CD4-positive, alpha-beta T cell treated with Interferon alpha-2 for 1 hour (primary cell): ENCODE results near the gene BEST4.
"Not testable (repeated sequence)": the region's sequence is repeated elsewhere in the genome, so short reads cannot be mapped to it uniquely, and the experiment has no call there.

ENCODE experiments used
- DNase-seq, 2 donors: peaks; one replicate each; pipeline ENCODE4 v3.0.0-alpha.2; 2020 to 2022

BEST4 gene

GRCh38 chr1:44788120-44788860 lies at the start of gene BEST4:
TSS of gene BEST4 (minus strand) at chr1:44788170. CDS start at chr1:44787705, 465 bp downstream.
- DNase-seq = no peak

GRCh38 chr1:44835738-44836675 lies 48.0 kb upstream of the BEST4 start:
- DNase-seq = peak; percentile 83 to 87

DNA sequence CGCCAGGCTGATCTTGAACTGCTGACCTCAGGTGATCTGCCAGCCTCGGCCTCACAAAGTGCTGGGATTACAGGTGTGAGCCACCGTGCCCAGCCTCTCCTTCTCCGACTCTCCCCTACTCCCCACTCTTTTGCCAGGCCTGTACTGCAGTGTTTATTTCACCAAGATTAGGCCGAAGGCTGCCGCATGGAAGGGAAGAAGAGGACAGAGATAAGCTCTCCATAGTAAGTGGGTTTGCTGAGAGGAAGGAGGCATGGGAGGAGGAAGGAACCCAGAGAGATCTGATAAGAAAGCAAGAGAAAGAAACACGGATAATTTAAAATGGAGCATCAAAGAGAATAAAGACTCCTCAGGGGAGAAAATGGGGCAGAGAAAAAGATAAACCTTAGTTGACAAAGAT lies 46.4 kb upstream of the BEST4 start:
- no peak for DNase-seq

DNA sequence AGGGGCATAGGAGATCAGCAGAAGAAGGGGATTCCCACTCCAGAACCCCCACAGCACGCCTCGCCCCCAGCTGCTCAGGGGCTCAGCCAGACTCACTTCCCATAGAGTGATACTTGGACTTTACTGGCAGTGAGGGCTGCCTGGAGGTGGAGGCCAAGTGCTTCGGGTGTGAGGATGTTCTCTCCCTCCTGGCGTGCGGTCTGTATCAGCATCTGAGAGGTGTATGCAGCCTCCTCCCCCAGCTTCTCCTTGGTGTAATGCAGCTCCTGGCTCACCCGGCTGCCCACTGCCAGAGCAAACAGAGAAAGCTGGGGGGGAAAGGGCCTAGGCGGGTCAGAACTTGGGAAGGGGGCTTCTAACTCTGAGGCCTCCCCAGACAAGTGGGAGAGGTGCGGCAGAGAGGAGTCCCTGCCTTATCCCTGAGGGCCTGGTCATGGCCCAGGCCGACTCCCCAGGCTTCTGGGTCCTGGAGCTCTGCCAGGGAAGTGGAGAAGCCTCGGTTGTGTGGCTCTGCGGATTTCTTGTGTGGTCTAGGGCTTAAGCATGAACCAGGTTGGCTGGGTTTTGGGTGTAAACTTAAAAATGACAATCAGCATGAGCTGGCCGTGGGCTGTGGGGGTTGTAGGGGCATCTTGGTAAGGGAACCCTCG lies 44.2 kb upstream of the BEST4 start:
- no peak for DNase-seq

GRCh38 chr1:44831516-44831915 lies 43.5 kb upstream of the BEST4 start:
- DNase-seq = no peak

DNA sequence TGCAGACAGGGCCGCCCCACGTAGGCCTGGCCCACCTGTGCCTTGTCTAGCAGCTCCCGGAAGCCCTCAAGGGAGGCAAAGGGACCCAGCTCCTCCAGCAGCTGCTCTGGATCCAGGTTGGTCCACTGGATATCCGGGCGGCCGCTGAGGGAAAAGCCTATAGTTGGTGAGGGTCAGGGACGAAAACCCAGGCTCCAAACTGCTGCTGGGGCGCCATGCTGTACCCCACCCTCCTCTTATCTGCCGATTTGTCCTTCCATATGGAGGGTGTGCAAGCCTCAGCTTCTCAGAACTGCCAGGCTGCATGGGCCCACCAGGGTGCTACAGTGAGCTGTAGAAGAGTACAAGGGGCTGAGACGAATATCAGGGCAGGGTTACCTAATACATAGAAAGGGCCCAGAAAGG lies 42.9 kb upstream of the BEST4 start:
- no peak for DNase-seq

DNA sequence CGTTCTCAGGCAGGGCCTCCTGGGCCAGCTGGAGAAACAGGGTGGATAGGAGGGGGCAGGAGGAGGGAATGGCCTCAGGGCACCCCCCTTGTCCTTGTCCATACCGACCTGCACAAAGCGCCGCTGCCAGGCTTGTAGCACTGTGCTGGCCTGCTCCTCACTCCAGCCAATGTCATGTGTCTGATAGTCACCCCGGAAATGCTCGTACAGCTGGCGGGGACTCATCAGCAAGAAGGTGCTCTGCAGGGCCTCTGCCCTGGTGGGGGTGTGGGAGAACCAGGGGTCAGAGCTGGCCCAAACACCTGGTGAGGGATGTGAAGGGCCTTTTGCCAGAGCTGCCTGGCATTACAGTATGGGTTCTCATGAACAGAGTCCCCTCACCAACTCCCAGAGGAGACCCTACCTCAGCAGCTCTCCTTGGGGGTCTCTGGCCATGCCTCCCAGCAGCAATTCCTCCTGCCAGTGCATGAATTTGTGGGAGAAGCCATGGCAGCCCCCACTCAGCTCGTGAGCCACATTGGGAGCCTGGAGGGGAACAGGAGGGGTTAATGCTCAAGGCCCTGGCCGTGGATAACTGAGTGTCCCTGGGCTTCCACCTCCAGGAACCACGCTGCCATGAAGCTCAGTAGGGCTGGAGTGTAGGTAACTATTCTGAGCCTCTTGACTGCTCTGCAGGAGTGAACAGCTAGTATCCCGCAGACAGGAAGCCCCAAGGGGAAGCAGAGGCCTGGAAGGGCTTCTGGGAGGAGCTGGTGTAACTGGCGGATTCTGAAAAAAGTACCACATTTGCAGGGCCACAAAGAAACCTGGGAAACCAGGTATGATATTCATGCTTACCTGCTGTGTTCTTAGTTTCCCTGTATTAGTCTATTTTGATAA lies 41.8 kb upstream of the BEST4 start:
- DNase-seq = no peak

- no peak for DNase-seq
These were observed 41.0 kb upstream of the BEST4 start for GRCh38 chr1:44828841-44829440.

- DNase-seq = no peak
These were observed 40.2 kb upstream of the BEST4 start for GRCh38 chr1:44828003-44828651.

DNA sequence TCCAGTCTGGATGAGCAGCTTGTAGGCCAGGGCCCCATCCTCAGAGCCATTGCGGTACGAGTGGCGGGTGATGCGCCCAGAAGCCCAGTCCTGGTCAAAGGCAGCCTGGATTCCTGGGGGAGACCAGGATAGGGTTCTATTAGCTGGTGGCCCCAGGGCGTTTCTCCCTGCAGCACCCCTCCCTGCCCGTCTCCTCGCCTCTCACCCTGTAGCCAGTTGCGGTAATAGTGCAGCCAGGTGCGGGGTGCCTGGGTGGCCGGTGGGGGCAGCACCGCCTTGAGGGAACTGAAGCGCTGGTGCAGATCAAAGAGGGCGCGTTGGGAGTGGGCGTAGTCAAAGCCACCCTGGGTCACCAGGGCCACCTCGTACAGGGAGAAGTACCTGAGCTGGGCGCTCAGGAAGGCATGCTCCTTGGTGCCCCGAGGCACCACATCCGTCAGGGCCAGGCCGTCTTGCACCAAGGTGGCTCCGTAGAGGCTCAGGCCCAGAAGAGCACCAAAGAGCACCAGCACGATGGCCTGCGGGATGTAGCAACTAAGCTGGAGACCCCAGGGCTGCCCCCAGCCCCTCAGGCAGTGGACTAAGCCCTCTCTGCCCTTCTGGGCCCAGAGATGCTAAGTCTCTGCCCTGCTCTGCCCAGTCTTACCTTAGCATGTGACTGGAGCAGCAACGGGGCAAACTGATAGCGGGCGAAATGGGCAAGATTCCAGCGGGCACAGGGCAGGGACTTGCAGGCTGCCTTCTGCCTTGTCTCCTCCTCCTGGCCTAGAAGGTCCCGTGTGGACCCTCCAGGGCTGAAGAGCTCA lies 39.4 kb upstream of the BEST4 start:
- no peak for DNase-seq

DNA sequence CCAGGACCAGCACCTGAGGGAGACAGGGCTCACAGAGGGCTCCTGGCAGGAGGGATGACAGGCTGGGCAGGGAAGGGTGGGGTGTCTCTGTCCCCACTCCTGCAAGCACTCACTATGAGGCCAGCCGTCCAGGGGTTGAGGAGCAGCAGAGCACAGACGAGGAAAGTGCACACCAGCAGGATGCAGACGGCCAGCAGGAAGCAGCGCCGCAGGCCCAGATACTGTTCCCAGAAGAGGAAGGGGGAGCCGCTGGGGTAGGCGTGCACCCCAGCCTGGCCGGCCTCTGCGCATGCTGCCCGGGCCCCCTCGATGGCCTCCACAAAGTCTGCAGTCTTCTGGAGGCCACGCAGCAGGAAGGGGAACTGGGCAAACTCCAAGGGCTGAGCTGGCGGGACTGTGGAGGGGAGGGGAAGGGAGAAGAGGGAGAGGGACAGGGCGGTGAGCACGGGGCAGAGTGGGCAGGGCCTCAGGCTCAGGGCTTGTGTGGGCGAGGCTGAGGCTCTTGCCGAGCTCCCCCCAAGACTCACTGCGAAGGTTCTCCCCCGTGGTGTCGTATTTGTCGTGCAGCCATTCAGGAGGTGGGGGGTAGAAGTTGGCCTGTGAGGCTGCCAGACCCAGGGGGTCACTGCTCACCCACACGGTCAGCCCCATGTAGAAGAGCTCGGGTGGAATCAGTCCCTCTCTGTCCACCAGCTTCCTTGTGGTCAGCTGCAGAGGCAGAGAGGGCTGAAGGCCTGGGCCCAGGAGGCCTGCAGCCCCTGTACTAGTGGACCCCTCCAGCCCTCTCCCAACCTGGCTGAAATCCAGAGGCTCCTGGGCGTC lies 38.6 kb upstream of the BEST4 start:
- peak in 1 of 2 donors; percentile 52 for DNase-seq

DNA sequence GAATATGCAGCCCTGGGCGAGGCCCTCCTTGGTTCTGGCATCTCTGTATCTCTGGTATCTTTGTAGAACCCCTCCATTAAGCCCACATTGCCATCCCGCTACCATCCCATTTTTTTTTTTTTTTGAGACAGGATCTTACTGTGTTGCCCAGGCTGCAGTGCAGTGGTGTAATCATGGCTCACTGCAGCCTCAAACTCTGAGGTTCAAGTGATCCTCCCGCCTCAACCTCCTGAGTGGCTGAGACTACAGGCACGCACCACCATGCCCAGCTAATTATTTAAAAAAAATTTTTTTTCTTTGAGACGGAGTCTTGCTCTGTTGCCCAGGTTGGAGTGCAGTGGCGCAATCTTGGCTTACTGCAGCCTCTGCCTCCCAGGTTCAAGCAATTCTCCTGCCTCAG lies 36.4 kb upstream of the BEST4 start:
- DNase-seq = not testable (repeated sequence)

DNA sequence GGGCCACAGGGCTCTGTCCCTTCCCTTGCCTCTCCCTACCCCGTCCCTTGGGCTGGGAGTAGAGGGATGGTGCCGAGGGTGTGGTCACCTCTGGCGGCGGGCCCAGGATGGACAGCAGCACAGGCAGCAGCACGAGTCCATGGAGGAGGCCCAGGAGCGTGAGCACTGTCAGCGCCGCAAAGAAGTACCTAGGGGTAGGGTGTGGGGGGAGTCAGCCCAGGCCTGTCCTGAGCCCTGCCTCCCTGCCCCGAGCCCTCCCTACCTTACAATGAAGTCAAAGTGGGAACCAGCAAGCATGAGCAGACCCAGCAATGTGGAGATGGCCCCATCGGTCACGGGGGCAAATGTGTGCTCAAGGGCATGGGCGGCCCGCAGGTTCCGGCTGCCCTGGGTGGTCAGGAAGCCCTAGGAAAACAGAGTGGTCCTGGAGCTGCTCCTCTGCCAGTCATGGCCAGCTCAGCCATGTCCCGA lies 35.0 kb upstream of the BEST4 start:
- DNase-seq = no peak

GRCh38 chr1:44822131-44822701 lies 34.2 kb upstream of the BEST4 start:
- no peak for DNase-seq

DNA sequence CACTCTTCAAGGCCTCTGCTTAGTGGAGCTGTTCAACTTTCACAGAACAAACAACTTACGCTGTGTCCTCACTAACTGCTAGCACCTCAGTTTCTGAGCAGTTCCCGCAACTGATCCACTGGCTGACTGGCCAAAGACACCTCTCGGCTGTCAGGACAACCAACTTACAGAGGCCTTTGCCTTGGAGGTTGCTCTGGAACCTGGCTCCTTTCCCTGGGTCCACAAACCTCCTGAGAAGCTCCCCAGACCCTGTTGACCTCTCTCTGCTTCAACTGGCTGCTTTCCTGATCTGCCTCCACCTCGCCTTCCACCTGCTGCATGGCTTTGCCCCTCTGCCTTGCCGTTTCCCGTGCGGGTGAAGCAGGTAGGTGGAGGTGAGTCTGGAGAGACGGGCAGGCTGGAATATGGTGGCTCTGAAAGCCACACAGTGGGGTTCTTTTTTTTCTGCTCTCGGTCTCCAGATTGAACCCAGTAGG lies 33.3 kb upstream of the BEST4 start:
- DNase-seq = no peak

- DNase-seq = no peak
These were observed 32.6 kb upstream of the BEST4 start for GRCh38 chr1:44820328-44821239.

- peak; percentile 88 to 89 for DNase-seq
These were observed 31.8 kb upstream of the BEST4 start for GRCh38 chr1:44819608-44820327.
